ENCODE measurements around the gene AKAP9.

DNA sequence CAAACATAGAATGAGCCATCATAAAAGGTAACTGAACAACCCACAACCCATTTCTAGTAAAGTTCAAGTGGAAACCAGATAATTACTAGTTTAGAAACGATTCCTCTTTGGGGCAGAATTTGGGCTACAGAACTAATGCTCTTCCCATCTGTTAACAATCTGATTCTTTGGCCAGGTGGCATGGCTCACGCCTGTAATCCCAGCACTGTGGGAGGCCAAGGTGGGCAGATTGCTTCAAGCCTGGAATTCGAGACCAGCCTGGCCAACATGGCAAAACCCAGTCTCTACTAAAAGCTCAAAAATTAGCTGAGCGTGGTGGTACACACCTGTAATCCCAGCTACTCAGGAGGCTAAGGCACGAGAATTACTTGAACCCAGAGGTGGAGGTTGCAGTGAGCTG, 175.2 kb downstream of the AKAP9 start:
- TF ChIP-seq TAF1 (IDR thresholded peaks at IDR 0.05; ENCODE audit: borderline replicate concordance, low read depth, low read length) (no peak), POLR2AphosphoS5 (IDR thresholded peaks at IDR 0.05; ENCODE audit: low read depth, low read length) (no peak)

Data from GM12892 (cell line).